Measurements from ENCODE around the gene CCNK. TPM values are rescaled to one million over a fixed set of nuclear protein-coding genes. Genes with fewer than 3 reads are reported as not detected.

CCNK gene
- total and polyA plus RNA-seq, 8 donors = 43.2 to 52.5 (median 45.9) TPM

- DNase-seq (peak in 1 of 4 donors; percentile 61), ATAC-seq (no peak)
- H3K9me3 ChIP-seq = no peaks in the 10 kb centered on the region
- H3K4me1 ChIP-seq = no peaks in the 10 kb centered on the region
- no peak overlapping the region for H3K4me3 ChIP-seq
- no peaks in the 10 kb centered on the region for H3K27me3 ChIP-seq
- intact Hi-C loops (cut with DNase I) = no loop called here
- H3K36me3 ChIP-seq = peaks cover 0 to 99% of the 10 kb centered on the region in 2 donors
- TF ChIP-seq, protein P1, sequence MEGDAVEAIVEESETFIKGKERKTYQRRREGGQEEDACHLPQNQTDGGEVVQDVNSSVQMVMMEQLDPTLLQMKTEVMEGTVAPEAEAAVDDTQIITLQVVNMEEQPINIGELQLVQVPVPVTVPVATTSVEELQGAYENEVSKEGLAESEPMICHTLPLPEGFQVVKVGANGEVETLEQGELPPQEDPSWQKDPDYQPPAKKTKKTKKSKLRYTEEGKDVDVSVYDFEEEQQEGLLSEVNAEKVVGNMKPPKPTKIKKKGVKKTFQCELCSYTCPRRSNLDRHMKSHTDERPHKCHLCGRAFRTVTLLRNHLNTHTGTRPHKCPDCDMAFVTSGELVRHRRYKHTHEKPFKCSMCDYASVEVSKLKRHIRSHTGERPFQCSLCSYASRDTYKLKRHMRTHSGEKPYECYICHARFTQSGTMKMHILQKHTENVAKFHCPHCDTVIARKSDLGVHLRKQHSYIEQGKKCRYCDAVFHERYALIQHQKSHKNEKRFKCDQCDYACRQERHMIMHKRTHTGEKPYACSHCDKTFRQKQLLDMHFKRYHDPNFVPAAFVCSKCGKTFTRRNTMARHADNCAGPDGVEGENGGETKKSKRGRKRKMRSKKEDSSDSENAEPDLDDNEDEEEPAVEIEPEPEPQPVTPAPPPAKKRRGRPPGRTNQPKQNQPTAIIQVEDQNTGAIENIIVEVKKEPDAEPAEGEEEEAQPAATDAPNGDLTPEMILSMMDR (IDR thresholded peaks at IDR 0.05) = no peak
- no peak overlapping the region for H3K27ac ChIP-seq
Observed at GRCh38 chr14:99503848-99504453, 22.7 kb downstream of the CCNK start.

GRCh38 chr14:99505089-99505488, 23.9 kb downstream of the CCNK start:
- Histone ChIP-seq H3K27ac (no peak overlapping the region), H3K4me3 (no peak overlapping the region), H3K27me3 (no peaks in the 10 kb centered on the region), H3K4me1 (no peaks in the 10 kb centered on the region), H3K36me3 (peaks cover 0 to 100% of the 10 kb centered on the region in 2 donors), H3K9me3 (no peaks in the 10 kb centered on the region)
- intact Hi-C loops (cut with DNase I) = no loop called here
- ATAC-seq = no peak
- TF ChIP-seq, protein P1 (IDR thresholded peaks at IDR 0.05) = no peak
- no peak for DNase-seq

DNA sequence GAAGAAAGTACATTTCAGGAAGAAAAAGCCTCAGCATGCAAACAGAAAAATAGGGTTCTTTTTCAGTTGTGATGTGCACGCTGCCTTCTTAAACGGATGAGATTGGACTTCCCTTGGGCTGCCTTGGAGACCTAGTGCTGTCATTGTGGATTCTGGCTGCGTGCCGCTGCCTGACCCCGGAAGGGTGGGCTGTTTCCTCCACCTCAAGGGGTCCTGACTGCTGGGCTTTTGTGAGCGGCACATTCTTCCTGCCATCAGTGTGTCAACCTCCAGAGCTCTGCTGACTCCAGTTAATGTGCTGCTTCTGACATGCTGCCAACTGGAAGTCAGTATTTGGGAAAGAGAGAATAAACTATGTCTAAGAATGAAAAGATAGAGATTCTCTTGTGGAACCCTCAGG, 25.1 kb downstream of the CCNK start:
- no peaks in the 10 kb centered on the region for H3K4me1 ChIP-seq
- H3K9me3 ChIP-seq = no peaks in the 10 kb centered on the region
- H3K4me3 ChIP-seq = no peak overlapping the region
- H3K36me3 ChIP-seq = peaks cover 0 to 98% of the 10 kb centered on the region in 2 donors
- DNase-seq = peak in 1 of 4 donors; percentile 22
- TF ChIP-seq, protein P1 (IDR thresholded peaks at IDR 0.05) = no peak
- no peak overlapping the region for H3K27ac ChIP-seq
- no peak for ATAC-seq
- no peaks in the 10 kb centered on the region for H3K27me3 ChIP-seq
- intact Hi-C loops (cut with DNase I) = no loop called here

DNA sequence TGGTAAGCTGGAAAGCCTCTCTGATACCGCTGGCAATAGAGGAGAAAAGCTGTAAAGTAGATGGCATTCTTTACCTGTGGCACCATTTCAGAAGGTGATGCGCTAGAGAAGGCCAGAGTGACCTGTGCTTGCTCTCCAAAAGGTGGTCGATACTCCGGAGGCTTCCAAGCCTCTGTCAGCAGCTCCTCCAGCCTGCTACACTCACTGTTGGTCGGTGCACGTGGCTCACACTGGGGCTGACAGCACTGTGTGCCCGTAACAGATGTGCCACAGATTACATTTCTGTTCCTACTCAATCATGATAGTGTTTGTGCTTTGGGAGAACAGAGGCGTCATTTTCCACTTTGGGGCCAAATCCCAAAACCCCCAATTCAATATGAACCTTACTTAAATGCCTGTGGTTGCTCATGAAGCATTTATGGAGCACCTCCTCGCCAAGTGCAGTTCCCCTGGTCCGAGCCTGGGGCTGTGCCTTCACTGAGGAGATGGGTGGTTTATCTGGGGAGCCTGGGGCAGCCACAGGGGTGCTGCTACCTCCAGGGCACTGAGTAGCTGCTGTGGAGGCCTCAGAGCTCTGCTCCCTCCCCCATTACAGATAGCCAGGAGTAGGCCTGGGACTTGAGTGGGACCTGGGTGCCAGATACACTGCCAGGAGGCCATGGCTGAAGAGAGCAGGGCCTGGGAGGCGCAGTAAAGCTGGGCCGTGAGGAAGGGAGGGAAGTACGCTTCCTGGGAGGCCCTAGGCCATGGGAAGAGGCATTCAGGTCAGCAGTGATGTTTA, 26.8 kb downstream of the CCNK start:
- no peaks in the 10 kb centered on the region for H3K9me3 ChIP-seq
- no peaks in the 10 kb centered on the region for H3K27me3 ChIP-seq
- DNase-seq (peak in 1 of 4 donors; percentile 31), ATAC-seq (no peak)
- no peak overlapping the region for H3K27ac ChIP-seq
- no peak overlapping the region for H3K4me3 ChIP-seq
- H3K4me1 ChIP-seq = no peaks in the 10 kb centered on the region
- intact Hi-C loops (cut with DNase I) = no loop called here
- peaks cover 0 to 98% of the 10 kb centered on the region in 2 donors for H3K36me3 ChIP-seq
- TF ChIP-seq, protein P1 (IDR thresholded peaks at IDR 0.05) = no peak

DNA sequence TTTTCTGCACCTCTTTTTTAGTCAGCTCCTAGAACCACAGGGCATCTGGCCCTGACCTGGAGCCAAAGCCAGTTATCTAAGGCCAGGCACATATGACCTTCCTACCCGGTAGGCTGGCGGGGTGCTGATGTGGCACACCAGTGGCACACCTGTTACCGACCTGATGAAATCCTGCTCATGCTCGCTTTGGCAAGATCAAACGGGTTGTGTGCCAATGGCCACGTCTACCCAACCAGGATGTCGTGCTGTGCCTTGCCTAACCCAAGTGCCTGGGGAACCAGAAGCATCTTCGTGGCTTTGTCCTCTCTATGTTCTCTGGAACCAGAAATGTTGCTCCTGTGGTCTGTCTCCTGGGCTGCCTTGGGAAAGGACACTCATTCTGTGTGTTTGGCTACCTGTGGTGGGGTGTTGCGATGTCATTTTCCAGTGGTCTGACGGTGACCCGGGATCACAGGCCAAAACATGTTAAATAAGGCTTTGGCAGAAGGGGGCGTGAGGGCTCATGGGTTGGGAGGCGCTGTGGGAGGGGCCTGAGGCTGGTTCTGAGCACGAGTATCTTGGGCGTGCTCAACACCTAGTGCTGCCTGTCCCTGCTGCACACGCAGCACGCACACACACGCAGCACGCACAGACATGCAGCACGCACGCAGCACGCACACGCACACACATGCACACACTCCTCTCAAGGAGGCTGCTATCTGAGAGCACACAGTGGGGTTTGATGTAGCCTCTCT, 27.9 kb downstream of the CCNK start:
- Histone ChIP-seq H3K4me1 (no peaks in the 10 kb centered on the region), H3K4me3 (no peak overlapping the region), H3K9me3 (no peaks in the 10 kb centered on the region), H3K36me3 (peaks cover 0 to 98% of the 10 kb centered on the region in 2 donors), H3K27me3 (no peaks in the 10 kb centered on the region), H3K27ac (no peak overlapping the region)
- ATAC-seq (no peak), DNase-seq (peak in 1 of 4 donors; percentile 63)
- TF ChIP-seq, protein P1 (IDR thresholded peaks at IDR 0.05) = no peak
- intact Hi-C loops (cut with DNase I) = no loop called here
